GM21447 (cell line): ENCODE data around the gene WDR13.

Source experiments
- ATAC-seq: cut with Tn5 transposase; IDR thresholded peaks from one replicate; pipeline ENCODE4 v1.9.1; 2021; ENCODE audit not compliant: unreplicated experiment

Gene WDR13

DNA sequence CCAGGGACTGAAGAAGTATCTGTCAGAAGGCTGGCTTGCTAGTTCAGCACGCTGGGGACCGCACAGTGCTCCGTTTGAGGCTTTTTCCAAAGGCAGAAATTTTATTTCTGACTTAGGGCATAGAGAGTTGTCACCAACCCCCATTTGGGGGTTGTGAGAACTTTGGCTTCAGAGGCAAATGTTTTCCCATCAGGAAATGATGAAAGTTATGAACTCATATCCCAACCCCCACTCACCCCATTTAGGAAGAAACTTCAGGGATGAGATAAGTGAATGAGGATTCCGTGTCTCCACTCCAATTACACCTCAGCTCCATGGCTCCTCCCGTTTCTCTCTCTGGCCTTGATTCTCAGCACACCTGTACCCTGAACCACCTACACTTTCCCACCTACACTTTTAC lies 4.3 kb upstream of the WDR13 start:
- ATAC-seq = no peak

- ATAC-seq = no peak
Measured at GRCh38 chrX:48595929-48596328, 1.4 kb upstream of the WDR13 start.

DNA sequence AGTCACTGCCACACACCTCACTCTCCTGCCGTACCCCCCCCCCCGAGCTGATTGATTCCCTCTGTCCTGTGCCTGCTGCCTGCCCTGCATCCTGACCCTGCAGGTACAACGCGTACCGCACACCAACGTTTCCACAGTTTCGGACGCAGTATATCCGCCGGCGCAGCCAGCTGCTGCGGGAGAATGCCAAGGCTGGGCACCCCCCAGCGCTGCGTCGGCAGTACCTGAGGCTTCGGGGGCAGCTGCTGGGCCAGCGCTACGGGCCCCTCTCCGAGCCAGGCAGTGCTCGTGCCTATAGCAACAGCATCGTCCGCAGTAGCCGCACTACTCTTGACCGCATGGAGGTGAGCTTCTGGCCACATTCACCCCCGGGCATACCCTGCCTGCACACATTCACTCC lies 1.3 kb downstream of the WDR13 start:
- ATAC-seq = no peak

DNA sequence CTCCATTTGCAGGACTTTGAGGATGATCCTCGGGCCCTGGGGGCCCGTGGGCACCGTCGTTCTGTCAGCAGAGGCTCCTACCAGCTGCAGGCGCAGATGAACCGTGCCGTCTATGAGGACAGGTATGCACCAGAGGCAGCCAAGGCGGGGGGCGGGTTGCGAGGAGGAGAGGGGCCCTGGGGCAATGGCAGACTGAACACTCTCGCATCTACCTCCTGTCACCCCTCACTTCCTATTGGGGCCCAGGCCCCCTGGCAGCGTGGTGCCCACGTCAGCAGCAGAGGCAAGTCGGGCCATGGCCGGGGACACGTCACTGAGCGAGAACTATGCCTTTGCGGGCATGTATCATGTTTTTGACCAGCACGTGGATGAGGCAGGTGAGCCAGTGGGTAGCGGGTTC lies 2.0 kb downstream of the WDR13 start:
- no peak for ATAC-seq

- ATAC-seq = no peak
Measured at GRCh38 chrX:48600226-48600625, 2.9 kb downstream of the WDR13 start.

DNA sequence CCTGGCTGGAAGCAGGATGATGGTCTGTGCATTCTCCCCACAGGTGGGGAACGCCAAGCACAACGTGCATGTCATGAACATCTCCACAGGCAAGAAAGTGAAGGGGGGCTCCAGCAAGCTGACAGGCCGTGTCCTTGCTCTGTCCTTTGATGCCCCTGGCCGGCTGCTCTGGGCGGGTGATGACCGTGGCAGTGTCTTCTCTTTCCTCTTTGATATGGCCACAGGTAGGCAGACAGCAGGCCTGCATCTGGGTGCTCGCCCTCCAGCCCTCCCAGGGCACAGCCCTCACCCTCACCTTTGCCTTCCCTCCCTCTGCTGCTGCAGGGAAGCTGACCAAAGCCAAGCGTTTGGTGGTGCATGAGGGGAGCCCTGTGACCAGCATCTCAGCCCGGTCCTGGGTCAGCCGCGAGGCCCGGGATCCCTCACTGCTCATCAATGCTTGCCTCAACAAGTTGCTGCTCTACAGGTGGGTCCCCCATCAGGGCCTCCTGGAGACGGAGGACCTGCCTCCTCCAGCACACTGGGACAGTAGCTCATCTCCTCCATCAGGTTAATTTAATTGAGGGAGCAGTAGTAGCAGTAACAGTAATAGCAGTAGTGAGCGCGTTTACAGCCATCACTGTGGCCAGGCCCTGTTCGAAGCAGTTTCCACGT lies 4.6 kb downstream of the WDR13 start:
- no peak for ATAC-seq

GRCh38 chrX:48604701-48605100 lies 7.4 kb downstream of the WDR13 start:
- ATAC-seq = no peak

DNA sequence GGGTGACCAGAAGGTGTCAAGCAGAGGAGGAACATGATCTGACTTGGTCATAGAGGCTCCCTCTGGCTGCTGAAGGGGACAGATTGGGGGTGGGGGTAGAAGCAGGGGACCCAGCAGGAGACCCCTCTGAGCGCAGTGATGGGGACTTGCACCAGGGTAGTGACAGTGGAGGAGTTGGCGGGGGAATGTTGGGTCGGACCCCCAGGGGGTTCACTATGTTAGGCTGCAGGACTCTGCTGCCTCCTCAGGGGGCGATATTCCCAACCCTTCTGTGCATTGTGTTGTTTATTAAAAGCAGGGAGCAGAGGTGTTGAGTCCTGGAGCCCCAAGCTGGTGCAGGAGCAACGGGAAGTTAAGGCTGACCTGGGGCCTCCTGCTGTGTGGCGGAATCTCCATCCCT lies 8.8 kb downstream of the WDR13 start:
- ATAC-seq = no peak

GRCh38 chrX:48611703-48612102 lies 14.4 kb downstream of the WDR13 start:
- ATAC-seq = no peak

- ATAC-seq = no peak
Measured at GRCh38 chrX:48613502-48614160, 16.3 kb downstream of the WDR13 start.

- no peak for ATAC-seq
Measured at GRCh38 chrX:48616576-48616975, 19.3 kb downstream of the WDR13 start.

DNA sequence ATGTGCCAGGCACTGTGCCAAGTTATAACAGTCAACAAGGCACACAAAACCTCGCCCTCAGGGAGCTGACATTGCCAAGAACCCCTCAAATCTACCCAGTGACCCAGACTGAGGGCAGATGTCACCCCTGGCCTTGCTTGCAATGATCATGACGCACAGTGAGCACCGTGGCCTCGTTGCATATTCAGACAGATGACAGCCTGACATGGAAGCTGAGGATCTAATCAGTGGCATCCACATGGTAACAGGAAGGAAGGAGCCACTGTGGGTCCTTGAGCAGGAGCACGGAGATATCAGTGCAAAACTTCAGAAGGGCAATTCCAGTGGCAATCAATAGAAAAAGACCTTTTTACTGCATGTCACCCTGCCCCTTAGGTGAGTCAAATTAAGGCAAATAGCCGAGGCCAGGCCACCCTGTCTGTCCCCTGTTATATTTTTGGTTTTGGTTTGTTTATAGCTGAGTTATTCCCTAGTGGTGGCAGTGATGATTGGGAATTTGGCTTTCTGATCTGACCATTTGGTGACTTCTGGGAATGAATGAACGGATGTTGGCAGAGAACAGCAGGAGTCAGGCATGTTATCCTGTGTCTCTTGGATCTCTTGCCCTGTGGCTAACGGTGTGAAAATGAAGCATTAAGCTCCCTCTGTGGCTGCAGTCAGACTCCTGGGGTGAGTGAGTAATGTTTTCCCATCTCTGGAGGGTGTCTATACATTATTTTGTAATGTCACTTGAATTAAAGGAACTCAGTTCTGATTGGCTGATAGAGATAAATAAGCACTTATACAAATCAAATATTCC lies 20.4 kb downstream of the WDR13 start:
- no peak for ATAC-seq

GRCh38 chrX:48626401-48627298 lies 29.4 kb downstream of the WDR13 start:
- ATAC-seq = no peak

- ATAC-seq = peak; percentile 66
Measured at GRCh38 chrX:48631376-48632090, 34.2 kb downstream of the WDR13 start.

- no peak for ATAC-seq
Measured at GRCh38 chrX:48632207-48632606, 34.9 kb downstream of the WDR13 start.

- no peak for ATAC-seq
Measured at GRCh38 chrX:48636301-48636700, 39.0 kb downstream of the WDR13 start.

- ATAC-seq = no peak
Measured at GRCh38 chrX:48636776-48637175, 39.5 kb downstream of the WDR13 start.

DNA sequence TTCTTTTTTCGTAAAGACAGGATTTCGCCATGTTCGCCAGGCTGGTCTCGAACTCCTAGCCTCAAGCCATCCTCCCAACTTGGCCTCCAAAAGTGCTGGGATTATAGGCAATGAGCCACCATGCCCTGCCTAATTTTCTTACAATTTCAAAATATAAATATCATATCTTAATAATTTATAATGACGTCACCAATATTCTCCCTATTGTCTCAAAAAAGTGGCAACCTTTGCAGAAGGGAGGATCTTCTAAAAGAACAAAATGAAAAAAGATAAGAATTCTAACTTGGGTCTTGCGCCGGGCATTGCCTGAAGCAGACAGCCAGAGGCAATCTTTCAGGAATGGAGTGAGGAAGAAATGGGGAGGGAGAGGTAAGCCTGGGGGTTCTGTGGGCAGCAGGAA lies 48.4 kb downstream of the WDR13 start:
- no peak for ATAC-seq

- no peak for ATAC-seq
Measured at GRCh38 chrX:48648336-48648751, 51.1 kb downstream of the WDR13 start.

- no peak for ATAC-seq
Measured at GRCh38 chrX:48649102-48649501, 51.8 kb downstream of the WDR13 start.
